DLD1 (cell line): ENCODE measurements around the gene MTREX.

ENCODE experiments used
- in situ Hi-C: cut with HindIII; loops from 2 replicates; pipeline ENCODE4 v1.10.0; 2017; ENCODE audit warnings: low sequenced_read_pairs

MTREX gene

GRCh38 chr5:55426455-55426854, 118.7 kb downstream of the MTREX start:
- in situ Hi-C loops: no loop called here

- in situ Hi-C loops: no loop called here
Measured at GRCh38 chr5:55427157-55427556, 119.4 kb downstream of the MTREX start.

GRCh38 chr5:55429221-55429612, 121.4 kb downstream of the MTREX start:
- in situ Hi-C loops: no loop called here

GRCh38 chr5:55429613-55430253, 121.9 kb downstream of the MTREX start:
- in situ Hi-C loops: no loop called here

DNA sequence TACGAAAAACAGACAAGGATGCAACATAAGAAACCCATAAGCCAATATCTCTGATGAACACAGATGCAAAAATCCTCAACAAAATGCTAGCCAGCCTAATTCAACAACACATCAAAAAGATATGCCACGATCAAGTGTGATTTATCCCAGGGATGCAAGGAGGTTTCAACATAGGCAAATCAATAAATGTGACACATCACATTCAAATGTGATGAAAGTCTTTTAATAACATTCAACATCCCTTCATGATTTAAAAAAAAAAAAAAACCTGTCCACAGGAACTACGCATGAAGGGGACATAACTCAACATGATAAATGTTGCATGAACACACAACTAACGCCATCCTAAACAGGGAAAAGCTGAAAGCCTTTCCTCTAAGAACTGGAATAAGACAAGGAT, 124.8 kb downstream of the MTREX start:
- in situ Hi-C loops: no loop called here

GRCh38 chr5:55437452-55437851, 129.7 kb downstream of the MTREX start:
- in situ Hi-C loops: no loop called here

DNA sequence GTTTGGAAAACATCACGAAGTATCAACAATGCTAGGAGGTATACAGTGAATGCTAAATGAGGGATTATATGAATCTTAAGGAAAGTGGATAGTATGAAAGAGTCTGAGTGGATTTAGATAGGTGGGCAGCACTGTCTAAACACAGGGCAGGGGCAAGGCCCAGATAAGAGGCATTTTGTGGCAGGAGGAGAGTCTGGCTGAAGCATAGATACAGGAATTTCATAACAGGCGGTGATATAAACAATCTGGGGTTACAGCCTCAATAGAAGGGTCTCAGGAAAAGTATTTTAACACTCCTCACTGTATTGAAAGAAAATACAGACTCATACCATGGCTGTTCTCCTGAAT, 130.0 kb downstream of the MTREX start:
- in situ Hi-C loops: no loop called here

- in situ Hi-C loops: no loop called here
Measured at GRCh38 chr5:55438998-55439397, 131.2 kb downstream of the MTREX start.

- in situ Hi-C loops: no loop called here
Measured at GRCh38 chr5:55440188-55440646, 132.4 kb downstream of the MTREX start.

GRCh38 chr5:55441107-55441771, 133.4 kb downstream of the MTREX start:
- in situ Hi-C loops: no loop called here

DNA sequence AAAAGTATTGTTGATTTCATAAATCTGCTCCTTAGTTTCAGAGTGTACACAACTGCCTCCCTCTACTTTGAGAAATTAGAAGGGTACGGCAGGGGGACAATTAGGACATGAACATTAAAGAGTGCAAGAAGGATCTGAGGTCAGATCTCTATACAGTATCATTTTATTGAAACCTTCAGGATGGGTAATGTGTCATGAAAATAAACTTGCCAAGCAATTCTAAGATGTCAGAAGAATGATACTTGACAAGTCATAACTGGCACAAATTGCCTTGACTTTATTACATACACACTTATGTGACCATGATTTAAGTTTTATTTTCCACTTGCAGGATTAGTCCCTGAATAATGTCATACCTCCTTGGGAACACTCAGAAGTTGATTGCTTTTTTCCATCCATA, 134.2 kb downstream of the MTREX start:
- in situ Hi-C loops: no loop called here

GRCh38 chr5:55445791-55446190, 138.0 kb downstream of the MTREX start:
- in situ Hi-C loops: no loop called here

- in situ Hi-C loops: no loop called here
Measured at GRCh38 chr5:55446640-55447351, 139.0 kb downstream of the MTREX start.

DNA sequence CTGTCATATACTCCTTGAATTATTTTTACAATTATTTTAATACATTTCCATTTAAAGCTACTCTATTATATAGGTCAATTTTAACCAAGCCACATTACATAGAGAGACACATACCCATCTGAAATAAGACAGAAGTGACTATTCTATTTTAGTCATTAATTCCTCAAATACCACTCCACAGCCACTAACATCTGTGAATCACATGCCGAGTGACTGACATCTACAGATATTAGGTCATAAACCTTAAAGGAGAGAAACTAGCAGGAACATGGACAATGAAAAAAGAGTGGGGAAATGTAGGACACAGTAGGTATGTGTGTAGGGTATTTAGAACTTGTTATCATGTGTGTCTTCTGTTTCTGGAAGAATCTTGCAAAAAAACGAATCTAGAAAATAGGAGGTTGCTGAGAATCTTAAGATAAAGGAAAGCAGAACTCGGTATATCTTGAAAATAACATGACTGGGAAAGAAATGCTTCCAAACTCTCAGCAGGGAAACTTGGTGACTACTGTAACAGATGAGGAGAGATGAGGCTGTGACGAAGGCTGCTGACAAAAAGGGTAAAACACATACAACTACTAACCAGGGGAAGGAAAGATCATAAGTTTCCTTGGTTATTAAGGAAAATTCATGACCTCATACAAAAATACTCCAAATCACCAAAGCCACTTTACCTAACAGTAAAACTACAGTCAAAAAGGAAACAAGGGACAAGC, 142.4 kb downstream of the MTREX start:
- in situ Hi-C loops: no loop called here

DNA sequence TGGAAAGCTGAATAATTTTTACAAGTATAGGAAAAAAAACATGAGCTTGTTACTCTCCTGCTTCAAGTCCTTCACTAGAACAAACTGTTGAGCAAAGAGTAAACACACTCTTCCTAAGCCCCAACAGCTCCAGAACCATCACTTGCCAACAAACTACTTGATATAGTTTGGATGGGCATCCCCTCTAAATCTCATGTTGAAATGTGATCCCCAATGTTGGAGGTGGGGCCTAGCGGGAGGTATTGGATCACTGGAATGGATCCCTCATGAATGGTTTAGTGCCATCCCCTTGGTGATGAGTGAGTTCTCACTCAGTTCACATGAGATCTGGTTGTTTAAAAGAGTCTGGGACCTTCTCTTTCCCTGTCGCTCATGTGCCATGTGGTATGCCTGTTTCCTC, 144.2 kb downstream of the MTREX start:
- in situ Hi-C loops: no loop called here

GRCh38 chr5:55453211-55453610, 145.4 kb downstream of the MTREX start:
- in situ Hi-C loops: no loop called here

DNA sequence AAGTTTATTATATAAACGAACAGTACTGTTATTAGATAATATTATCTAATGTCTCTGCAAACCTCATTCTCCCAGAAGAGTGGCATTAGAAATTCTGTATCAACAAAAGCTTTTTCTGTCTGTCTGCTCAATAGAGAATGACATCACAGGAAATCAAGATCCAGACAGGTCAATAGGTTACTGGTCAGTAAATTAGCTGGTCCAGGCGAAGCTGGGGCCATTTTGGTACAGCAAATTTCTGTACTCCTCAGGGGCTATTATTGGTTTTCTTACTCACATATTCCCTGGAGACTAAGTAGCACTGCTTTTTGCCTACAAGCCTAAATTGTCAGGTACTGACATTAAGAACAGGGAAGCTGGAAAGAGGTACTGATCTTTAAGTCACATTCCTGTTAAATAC, 146.5 kb downstream of the MTREX start:
- in situ Hi-C loops: no loop called here

DNA sequence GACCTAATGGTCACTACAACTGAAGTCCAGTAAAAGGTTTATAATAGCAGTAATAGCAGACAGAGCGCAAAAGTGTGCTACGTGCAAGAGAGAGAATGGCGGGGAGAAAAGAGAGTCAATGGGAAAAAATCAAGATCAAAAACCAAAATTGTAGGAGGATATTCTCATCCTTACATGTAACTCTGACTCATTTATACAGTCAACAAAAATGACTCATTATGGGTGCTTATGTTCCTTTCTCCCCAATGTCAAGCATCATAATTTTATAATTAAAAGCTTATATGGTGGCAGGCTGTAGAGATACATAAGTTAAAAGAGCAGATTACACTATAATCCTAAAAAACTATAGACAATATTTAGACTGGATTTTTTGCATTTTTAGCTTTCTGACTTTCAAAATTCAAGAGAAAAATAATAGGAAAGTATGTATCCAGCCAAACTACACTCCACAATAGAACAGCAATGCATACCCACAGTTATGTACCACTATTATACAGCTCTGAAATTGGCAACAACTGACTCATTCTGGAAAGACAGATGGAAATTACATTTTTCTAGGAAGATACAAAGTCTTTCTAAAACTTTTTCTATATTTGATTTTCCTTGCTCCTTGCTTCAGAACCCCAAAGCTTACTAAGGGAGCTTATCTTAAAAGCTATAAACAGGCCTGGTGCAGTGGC, 148.6 kb downstream of the MTREX start:
- in situ Hi-C loops: no loop called here

DNA sequence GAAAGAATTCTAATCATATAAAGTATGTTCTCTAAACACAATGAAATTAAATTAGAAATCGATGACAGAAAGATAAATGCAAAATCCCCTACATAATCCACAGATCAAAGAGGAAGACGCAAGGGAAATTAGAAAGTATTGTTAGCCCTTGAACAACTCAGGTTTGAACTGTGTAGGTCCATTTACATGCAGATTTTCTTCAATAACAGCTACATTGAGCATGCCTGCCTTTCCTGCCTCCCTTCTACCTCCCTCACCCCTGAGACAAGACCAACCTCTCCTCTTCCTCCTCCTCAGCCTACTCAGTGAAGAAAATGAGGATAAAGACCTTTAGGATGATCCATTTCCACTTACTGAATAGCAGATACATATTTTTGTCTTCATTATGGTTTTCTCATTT, 151.8 kb downstream of the MTREX start:
- in situ Hi-C loops: no loop called here

GRCh38 chr5:55463613-55464012, 155.8 kb downstream of the MTREX start:
- in situ Hi-C loops: no loop called here
